ENCODE measurements around the gene CISH.

Gene CISH

DNA sequence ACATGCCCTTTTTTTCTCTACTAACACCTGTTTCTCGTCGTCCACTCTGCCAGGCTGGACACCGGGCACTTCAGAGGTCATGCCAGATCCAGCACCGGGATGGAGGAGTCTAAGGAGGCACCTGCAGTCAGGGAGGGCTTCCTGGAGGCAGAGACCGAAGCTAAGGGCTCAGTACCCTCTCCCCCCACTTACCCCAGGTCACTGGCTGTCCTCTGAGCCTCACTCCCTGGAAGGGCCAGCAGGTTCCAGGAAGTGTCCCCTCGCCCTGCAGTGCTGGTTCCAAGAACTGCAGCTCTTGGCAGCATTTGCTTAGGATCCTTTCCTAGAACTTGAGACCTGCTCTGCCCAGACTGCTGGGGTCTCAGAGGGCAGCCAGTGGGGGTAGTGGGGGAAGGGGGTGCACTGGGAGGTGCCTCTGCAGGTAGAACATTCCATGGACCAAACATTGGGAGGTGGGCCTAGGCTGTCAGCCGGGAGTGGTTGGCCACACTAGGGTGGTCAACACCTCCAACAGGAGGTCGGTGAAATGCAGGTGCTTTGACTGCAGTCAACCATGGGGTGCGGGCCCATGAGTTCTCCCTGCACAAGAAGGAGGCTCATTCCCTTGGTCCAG, 11.3 kb downstream of the CISH start:
- Histone ChIP-seq H3K9me2 (replicated peaks; ENCODE audit: control insufficient read depth, low read length) (no peaks in the 10 kb centered on the region), H3F3A (ENCODE audit: control insufficient read depth, insufficient read depth) (no peaks in the 10 kb centered on the region), H4K20me1 (ENCODE audit: control insufficient read depth, insufficient read depth, low read depth, low read length) (no peaks in the 10 kb centered on the region), H3K9me3 (ENCODE audit: control insufficient read depth, insufficient read depth, low read length) (no peaks in the 10 kb centered on the region), H3K27me3 (ENCODE audit: control insufficient read depth, low read length) (peaks cover 16% of the 10 kb centered on the region; the same call in 1 of the 2 replicates), H3K36me3 (ENCODE audit: control insufficient read depth, low read length) (no peaks in the 10 kb centered on the region), H3K4me1 (ENCODE audit: control insufficient read depth, low read length) (no peaks in the 10 kb centered on the region), H3K4me2 (ENCODE audit: low read length) (no peak overlapping the region), H3K4me3 (ENCODE audit: low read length) (no peak overlapping the region), H3K79me2 (ENCODE audit: control insufficient read depth, low read length) (no peaks in the 10 kb centered on the region), H3K27ac (ENCODE audit: low read depth, low read length) (no peak overlapping the region)
- TF ChIP-seq, protein P1, sequence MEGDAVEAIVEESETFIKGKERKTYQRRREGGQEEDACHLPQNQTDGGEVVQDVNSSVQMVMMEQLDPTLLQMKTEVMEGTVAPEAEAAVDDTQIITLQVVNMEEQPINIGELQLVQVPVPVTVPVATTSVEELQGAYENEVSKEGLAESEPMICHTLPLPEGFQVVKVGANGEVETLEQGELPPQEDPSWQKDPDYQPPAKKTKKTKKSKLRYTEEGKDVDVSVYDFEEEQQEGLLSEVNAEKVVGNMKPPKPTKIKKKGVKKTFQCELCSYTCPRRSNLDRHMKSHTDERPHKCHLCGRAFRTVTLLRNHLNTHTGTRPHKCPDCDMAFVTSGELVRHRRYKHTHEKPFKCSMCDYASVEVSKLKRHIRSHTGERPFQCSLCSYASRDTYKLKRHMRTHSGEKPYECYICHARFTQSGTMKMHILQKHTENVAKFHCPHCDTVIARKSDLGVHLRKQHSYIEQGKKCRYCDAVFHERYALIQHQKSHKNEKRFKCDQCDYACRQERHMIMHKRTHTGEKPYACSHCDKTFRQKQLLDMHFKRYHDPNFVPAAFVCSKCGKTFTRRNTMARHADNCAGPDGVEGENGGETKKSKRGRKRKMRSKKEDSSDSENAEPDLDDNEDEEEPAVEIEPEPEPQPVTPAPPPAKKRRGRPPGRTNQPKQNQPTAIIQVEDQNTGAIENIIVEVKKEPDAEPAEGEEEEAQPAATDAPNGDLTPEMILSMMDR (IDR thresholded peaks at IDR 0.05; ENCODE audit: low read depth, low read length, poor library complexity, severe bottlenecking) = no peak
- TF ChIP-seq EZH2phosphoT487 (IDR thresholded peaks at IDR 0.05; ENCODE audit: borderline replicate concordance, low read length) = no peak

DNA sequence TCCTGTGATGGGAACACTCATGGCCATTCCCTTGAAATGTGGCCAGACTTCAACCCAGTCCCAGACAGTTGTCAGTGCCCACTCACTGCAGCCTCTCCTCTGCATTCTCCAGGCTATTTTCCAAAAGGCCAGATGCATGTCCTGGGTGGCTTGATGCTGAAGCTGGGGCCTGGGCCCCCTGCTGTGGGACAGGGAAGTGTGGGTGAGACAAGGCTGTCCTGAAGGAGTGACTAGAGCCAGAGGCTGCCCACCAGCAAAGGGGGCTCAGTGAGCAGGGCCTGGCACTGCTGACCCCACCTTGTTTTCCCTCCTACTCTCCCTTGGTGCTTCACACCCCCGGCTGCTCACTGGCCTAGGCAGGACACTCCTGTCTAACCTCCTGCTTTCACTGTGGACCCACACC, 11.9 kb downstream of the CISH start:
- Histone ChIP-seq H3K27ac (ENCODE audit: low read depth, low read length) (no peak overlapping the region), H4K20me1 (ENCODE audit: control insufficient read depth, insufficient read depth, low read depth, low read length) (no peaks in the 10 kb centered on the region), H3K4me3 (ENCODE audit: low read length) (no peak overlapping the region), H3K4me2 (ENCODE audit: low read length) (no peak overlapping the region), H3K9me3 (ENCODE audit: control insufficient read depth, insufficient read depth, low read length) (no peaks in the 10 kb centered on the region), H3K36me3 (ENCODE audit: control insufficient read depth, low read length) (no peaks in the 10 kb centered on the region), H3K79me2 (ENCODE audit: control insufficient read depth, low read length) (no peaks in the 10 kb centered on the region), H3F3A (ENCODE audit: control insufficient read depth, insufficient read depth) (no peaks in the 10 kb centered on the region), H3K9me2 (replicated peaks; ENCODE audit: control insufficient read depth, low read length) (no peaks in the 10 kb centered on the region), H3K27me3 (ENCODE audit: control insufficient read depth, low read length) (peaks cover 11% of the 10 kb centered on the region; the same call in 1 of the 2 replicates), H3K4me1 (ENCODE audit: control insufficient read depth, low read length) (no peaks in the 10 kb centered on the region)
- TF ChIP-seq EZH2phosphoT487 (IDR thresholded peaks at IDR 0.05; ENCODE audit: borderline replicate concordance, low read length) = no peak
- TF ChIP-seq, protein P1 (IDR thresholded peaks at IDR 0.05; ENCODE audit: low read depth, low read length, poor library complexity, severe bottlenecking) = no peak

GRCh38 chr3:50599115-50599715, 12.4 kb downstream of the CISH start:
- H3K4me1 ChIP-seq (ENCODE audit: control insufficient read depth, low read length) = no peaks in the 10 kb centered on the region
- no peaks in the 10 kb centered on the region for H4K20me1 ChIP-seq (ENCODE audit: control insufficient read depth, insufficient read depth, low read depth, low read length)
- peaks cover 9% of the 10 kb centered on the region; the same call in 1 of the 2 replicates for H3K27me3 ChIP-seq (ENCODE audit: control insufficient read depth, low read length)
- H3K9me3 ChIP-seq (ENCODE audit: control insufficient read depth, insufficient read depth, low read length) = no peaks in the 10 kb centered on the region
- no peaks in the 10 kb centered on the region for H3K79me2 ChIP-seq (ENCODE audit: control insufficient read depth, low read length)
- no peak overlapping the region for H3K27ac ChIP-seq (ENCODE audit: low read depth, low read length)
- H3K4me2 ChIP-seq (ENCODE audit: low read length) = no peak overlapping the region
- no peaks in the 10 kb centered on the region for H3K9me2 ChIP-seq (replicated peaks; ENCODE audit: control insufficient read depth, low read length)
- no peaks in the 10 kb centered on the region for H3K36me3 ChIP-seq (ENCODE audit: control insufficient read depth, low read length)
- no peaks in the 10 kb centered on the region for H3F3A ChIP-seq (ENCODE audit: control insufficient read depth, insufficient read depth)
- TF ChIP-seq, protein P1 (IDR thresholded peaks at IDR 0.05; ENCODE audit: low read depth, low read length, poor library complexity, severe bottlenecking) = no peak
- no peak for TF ChIP-seq EZH2phosphoT487 (IDR thresholded peaks at IDR 0.05; ENCODE audit: borderline replicate concordance, low read length)
- no peak overlapping the region for H3K4me3 ChIP-seq (ENCODE audit: low read length)

All from DOHH2 (cell line).